Effector memory CD8-positive, alpha-beta T cell (primary cell): ENCODE data around the gene PPM1H.

Experiments
- ATAC-seq: fragments of 150-1000 bp; cut with Tn5 transposase; replicated peaks from 2 replicates; pipeline ENCODE4 v1.10.0; 2021; ENCODE audit warnings: mild to moderate bottlenecking, moderate library complexity
- DNase-seq, 3 experiments: peaks; one replicate each; pipeline ENCODE4 v3.0.0; 2021
- H3K27ac Mint-ChIP-seq, 2 donors: one replicate each; pipeline ENCODE4 v1.8.0; 2022; ENCODE audit warnings: mild to moderate bottlenecking in 2 of 2, mixed read lengths in 2 of 2, moderate library complexity in 2 of 2
- H3K27me3 Mint-ChIP-seq, 2 donors: one replicate each; pipeline ENCODE4 v1.8.0; 2022; ENCODE audit warnings: mixed read lengths in 2 of 2
- H3K36me3 Mint-ChIP-seq: one replicate; pipeline ENCODE4 v1.8.0; 2022; ENCODE audit warnings: mild to moderate bottlenecking, moderate library complexity, mixed read lengths; ENCODE audit not compliant: insufficient read depth
- H3K4me1 Mint-ChIP-seq, 2 donors: one replicate each; pipeline ENCODE4 v1.8.0; 2022; ENCODE audit warnings: low read depth in 2 of 2, mixed read lengths in 2 of 2
- H3K4me3 Mint-ChIP-seq, 2 donors: one replicate each; pipeline ENCODE4 v1.8.0; 2022; ENCODE audit warnings: mild to moderate bottlenecking in 2 of 2, mixed read lengths in 2 of 2, moderate library complexity in 2 of 2
- H3K9me3 Mint-ChIP-seq, 2 donors: one replicate each; pipeline ENCODE4 v1.8.0; 2022; ENCODE audit warnings: mixed read lengths in 2 of 2

PPM1H gene

DNA sequence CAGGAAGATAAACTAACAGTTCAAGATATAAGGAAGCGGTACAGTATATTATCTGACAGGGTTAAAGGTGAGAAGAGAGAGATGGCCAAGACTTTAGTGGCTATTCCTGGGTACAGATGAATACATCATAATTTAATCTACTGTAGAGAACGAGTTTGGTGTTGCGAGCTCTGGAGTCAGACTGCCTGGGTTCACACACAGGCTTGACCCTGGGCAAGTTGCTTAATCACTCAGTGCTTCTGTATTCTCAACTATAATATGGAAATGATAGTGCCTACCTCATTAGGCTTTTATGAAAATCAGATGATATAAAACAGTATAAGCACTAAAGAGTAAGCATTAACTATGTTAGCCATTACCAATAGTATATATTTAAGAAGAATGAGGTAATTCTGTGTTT lies 3.5 kb downstream of the PPM1H start:
- H3K27me3 Mint-ChIP-seq, result peaks cover 41 to 51% of the 10 kb centered on the region in 2 donors
- ATAC-seq, result no peak

DNA sequence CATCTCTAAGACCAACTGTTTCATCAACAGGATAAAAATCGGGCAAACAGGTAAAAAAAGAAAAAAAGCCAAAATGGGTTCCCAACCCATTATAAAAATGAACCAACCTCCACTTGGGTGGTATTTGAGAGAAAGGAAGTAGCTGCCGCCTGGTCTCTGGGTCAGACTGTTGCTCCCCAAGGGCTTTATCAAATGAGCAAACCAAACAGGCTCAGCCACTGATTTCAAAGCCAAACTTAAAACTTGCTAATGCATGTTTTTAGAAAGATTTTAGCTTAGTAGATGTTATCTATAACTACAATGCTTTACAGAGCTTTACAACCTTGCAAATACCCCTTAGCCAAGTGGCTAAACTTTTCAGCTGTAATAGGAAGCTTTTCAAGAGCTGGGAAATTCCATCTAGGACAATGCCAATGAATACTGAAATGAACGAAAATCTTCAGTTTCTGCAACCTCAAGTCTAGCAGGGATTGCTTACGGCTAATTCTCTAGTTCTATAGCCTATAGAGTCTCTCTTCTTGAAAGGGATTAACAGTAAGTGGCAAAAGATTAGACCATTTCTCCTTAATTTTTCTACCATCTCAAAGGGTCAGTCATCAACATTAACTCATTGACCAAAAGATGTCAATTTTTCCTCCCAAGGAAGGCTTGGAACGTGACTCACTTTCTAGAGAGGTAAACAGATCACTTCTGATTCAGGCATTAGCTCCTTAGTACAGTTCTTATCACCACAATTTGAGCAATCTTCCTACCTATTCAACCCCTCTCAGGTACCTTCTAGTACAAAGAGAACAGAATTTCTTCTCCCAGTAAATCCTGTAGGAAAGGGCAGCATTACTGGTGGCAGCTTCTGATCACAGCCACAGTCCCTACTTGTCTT lies 4.2 kb downstream of the PPM1H start:
- H3K36me3 Mint-ChIP-seq, result no peaks in the 10 kb centered on the region
- H3K9me3 Mint-ChIP-seq, result no peaks in the 10 kb centered on the region
- peaks cover 11 to 13% of the 10 kb centered on the region in 2 donors for H3K4me1 Mint-ChIP-seq
- no peak overlapping the region for H3K27ac Mint-ChIP-seq
- DNase-seq, result no peak
- H3K4me3 Mint-ChIP-seq, result no peak overlapping the region
- no peak for ATAC-seq
- peaks cover 36 to 51% of the 10 kb centered on the region in 2 donors for H3K27me3 Mint-ChIP-seq

More for the DNA sequence above, 3.5 kb downstream of the PPM1H start:
- Mint-ChIP-seq H3K4me1 (peaks cover 11 to 13% of the 10 kb centered on the region in 2 donors), H3K4me3 (no peak overlapping the region), H3K27ac (no peak overlapping the region), H3K36me3 (no peaks in the 10 kb centered on the region), H3K9me3 (no peaks in the 10 kb centered on the region)
- no peak for DNase-seq

DNA sequence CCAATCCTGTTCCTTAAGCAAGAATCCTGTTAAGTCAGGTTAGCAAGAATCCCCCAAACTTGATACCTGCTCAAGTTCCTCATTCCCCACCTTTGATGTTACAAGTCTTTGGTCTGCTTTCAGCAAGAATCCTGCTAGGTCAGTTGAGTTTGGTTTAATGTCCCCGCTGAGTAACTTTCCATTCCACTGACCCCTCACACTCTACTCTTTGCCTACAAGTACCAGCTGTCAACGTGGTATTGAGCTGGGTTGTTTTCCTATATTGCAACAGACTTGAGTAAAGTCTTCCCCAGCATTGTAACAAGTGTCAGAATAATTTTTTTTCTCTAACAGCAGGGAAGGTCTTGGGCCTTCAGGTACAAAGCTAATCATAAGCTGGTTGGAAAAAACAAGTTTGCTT lies 6.3 kb downstream of the PPM1H start:
- H3K27me3 Mint-ChIP-seq, result peaks cover 23 to 49% of the 10 kb centered on the region in 2 donors
- H3K27ac Mint-ChIP-seq, result no peak overlapping the region
- H3K36me3 Mint-ChIP-seq, result no peaks in the 10 kb centered on the region
- no peaks in the 10 kb centered on the region for H3K9me3 Mint-ChIP-seq
- no peak overlapping the region for H3K4me3 Mint-ChIP-seq
- DNase-seq (no peak), ATAC-seq (no peak)
- H3K4me1 Mint-ChIP-seq, result peaks cover 4 to 7% of the 10 kb centered on the region in 2 donors

DNA sequence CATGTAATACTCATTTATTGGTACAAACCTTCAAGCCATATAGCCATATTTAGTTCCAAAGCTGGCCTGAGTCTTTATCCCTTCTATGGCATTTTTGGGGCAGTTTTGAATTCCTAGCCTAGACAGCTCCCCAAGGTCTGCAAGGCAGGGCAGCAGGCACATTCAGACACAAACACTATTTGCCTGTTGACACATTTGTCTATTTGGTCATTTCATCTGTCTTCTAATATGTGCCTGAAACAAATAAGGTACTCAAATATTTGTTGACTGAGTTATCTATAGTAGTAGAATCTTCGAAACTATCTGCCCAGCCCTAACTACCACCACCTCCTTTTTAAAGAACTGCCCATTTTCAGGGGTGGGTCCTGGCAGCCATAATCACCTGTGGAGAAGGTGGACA lies 9.3 kb downstream of the PPM1H start:
- Mint-ChIP-seq H3K27ac (no peak overlapping the region), H3K9me3 (no peaks in the 10 kb centered on the region), H3K4me1 (no peaks in the 10 kb centered on the region), H3K4me3 (no peak overlapping the region), H3K27me3 (peaks cover 12 to 21% of the 10 kb centered on the region in 2 donors), H3K36me3 (no peaks in the 10 kb centered on the region)
- ATAC-seq (no peak), DNase-seq (no peak)

DNA sequence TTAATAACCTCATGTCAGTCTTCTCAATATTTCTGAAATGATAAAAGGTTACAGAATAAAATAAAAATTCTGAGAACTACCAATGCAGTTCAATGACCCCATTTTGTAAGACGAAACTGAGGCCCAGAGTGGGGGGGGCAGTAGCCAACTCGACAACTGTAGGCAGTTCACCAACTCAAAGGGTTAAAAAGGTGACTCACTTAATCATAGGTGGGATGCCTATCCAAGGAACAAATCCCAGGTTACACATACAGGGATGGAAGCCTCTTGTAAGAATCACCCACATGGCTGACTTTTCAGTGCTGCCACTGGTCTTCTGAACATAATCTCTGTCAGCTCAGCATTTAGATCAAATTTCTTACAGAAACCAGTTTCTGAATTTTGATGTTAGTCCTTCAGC lies 10.9 kb downstream of the PPM1H start:
- peaks cover 6 to 7% of the 10 kb centered on the region in 2 donors for H3K27me3 Mint-ChIP-seq
- no peaks in the 10 kb centered on the region for H3K9me3 Mint-ChIP-seq
- DNase-seq, result no peak
- H3K27ac Mint-ChIP-seq, result no peak overlapping the region
- no peaks in the 10 kb centered on the region for H3K4me1 Mint-ChIP-seq
- ATAC-seq, result no peak
- no peaks in the 10 kb centered on the region for H3K36me3 Mint-ChIP-seq
- no peak overlapping the region for H3K4me3 Mint-ChIP-seq

DNA sequence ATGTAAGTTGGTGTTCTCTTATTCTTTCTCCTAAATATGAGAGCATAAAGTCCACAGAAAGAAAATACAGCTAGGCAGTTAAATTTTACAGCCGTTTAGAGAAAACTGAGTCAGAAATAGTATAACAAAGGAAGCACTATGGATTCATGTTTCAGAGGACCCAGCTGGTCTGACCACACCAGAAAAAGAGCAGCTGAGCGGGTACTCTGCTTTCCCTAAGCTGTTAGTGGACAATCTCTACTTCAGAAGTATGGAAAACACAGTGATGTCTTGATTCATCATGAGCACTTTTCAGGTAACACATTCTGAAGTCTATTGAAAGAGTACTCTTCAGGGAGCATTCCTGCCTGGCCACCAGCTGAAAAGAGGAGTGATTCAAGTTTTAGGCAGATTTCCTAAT lies 12.4 kb downstream of the PPM1H start:
- Mint-ChIP-seq H3K36me3 (no peaks in the 10 kb centered on the region), H3K27ac (no peak overlapping the region)

DNA sequence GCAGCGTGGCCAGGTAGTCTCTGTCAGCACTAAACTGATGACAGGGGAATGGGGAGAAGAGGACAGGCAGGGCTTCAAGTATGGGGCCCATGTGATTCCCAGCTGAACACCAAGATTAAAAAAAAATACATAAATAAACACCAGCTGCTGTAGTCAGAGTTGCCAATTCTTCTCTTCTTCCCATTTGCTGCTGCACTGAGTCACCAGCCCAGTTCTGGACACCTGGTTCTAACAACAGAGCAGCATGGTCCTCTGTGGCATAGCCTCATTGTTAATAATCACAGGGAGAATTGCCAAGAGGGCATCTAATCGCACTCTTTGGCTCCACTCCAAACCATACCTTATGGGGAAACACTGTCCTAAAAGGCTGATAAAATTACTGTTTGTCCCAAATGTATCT lies 15.1 kb downstream of the PPM1H start:
- no peaks in the 10 kb centered on the region for H3K9me3 Mint-ChIP-seq
- no peak for DNase-seq

More for the DNA sequence above, 12.4 kb downstream of the PPM1H start:
- no peaks in the 10 kb centered on the region for H3K9me3 Mint-ChIP-seq
- no peak overlapping the region for H3K4me3 Mint-ChIP-seq
- no peak for ATAC-seq
- DNase-seq, result no peak
- no peaks in the 10 kb centered on the region for H3K4me1 Mint-ChIP-seq
- H3K27me3 Mint-ChIP-seq, result peaks cover 6 to 7% of the 10 kb centered on the region in 2 donors

DNA sequence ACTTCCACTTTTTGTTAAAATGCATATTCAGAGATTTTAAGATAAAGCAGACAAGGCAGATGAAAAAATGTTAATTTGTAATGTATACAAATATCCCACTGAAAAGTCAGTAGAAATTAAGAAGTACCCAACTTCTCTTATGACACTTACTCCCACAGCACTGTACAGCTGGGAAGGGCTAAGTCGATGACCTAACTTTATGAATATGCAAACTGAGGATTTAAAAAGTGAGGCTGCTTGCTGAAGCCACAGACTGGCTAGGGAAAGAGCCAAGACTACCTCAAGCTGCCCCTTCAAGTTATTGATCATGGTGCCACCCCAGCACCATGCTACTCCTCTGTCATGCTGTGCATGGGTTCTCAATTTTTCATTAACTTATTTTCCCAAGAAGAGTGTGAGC lies 17.0 kb downstream of the PPM1H start:
- H3K4me1 Mint-ChIP-seq, result no peaks in the 10 kb centered on the region
- DNase-seq (no peak), ATAC-seq (no peak)
- no peak overlapping the region for H3K4me3 Mint-ChIP-seq
- H3K36me3 Mint-ChIP-seq, result no peaks in the 10 kb centered on the region
- H3K27me3 Mint-ChIP-seq, result peaks cover 0 to 6% of the 10 kb centered on the region in 2 donors
- H3K9me3 Mint-ChIP-seq, result no peaks in the 10 kb centered on the region
- H3K27ac Mint-ChIP-seq, result no peak overlapping the region

More for the DNA sequence above, 15.1 kb downstream of the PPM1H start:
- Mint-ChIP-seq H3K4me1 (no peaks in the 10 kb centered on the region), H3K36me3 (no peaks in the 10 kb centered on the region), H3K27ac (no peak overlapping the region), H3K4me3 (no peak overlapping the region), H3K27me3 (peaks cover 3 to 6% of the 10 kb centered on the region in 2 donors)
- ATAC-seq, result no peak

DNA sequence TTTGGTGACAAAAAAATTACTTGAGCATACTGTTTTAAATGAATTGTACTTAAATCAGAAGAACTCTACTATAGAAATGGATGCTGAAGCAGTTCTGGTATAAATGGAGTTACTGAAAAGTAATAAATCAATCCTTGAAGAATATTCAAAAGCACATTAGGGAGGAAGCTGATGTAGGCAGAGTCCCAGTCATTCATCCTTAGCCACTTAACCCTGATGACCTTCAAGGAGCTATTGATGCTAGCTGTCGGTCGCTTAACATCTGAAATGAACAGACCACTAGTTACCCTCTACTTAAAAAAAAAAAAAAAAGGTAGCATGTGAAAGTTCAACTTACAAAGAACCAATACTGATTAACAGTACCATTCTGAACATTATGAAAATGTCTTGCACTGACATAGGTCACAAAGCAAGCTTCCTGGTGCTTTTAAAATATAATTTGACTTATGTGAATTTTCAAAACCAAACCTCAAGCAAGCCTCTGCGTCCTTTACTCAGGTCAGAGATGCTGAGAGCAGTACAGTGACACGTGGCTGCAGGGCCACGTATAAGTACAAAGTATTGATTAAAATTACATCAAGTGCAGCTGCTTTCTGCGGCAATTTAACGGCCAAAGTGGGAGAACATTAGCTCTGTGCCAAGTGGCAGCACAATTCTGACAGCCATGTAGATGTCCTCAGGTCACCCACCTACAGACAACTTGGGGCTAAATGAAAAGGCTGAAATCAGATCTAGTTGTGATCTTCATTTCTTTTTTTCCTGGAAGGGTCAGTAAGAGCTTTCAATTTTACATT lies 18.1 kb downstream of the PPM1H start:
- no peaks in the 10 kb centered on the region for H3K4me1 Mint-ChIP-seq
- ATAC-seq (no peak), DNase-seq (no peak)
- H3K9me3 Mint-ChIP-seq, result no peaks in the 10 kb centered on the region
- no peaks in the 10 kb centered on the region for H3K36me3 Mint-ChIP-seq
- H3K27ac Mint-ChIP-seq, result no peak overlapping the region
- H3K4me3 Mint-ChIP-seq, result no peak overlapping the region
- H3K27me3 Mint-ChIP-seq, result peaks cover 0 to 11% of the 10 kb centered on the region in 2 donors

DNA sequence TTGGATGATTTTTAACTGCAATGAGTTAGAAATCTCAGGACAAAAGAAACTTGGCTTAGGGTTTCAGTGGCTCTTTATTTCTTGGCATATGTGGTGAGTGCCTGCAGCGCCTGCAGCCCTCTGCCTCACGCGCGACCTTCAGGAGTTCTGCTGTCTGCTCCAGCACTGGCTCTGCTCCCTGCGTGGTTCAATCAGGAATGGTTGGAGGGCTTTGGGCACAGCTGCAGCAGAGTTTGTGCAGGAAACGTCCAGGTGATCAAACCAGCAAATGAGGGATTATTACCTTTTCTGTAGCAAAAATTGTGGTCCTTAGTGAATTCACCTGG lies 19.8 kb downstream of the PPM1H start:
- peaks cover 0 to 6% of the 10 kb centered on the region in 2 donors for H3K27me3 Mint-ChIP-seq
- ATAC-seq (no peak), DNase-seq (no peak)
- no peaks in the 10 kb centered on the region for H3K9me3 Mint-ChIP-seq
- no peak overlapping the region for H3K27ac Mint-ChIP-seq
- H3K4me3 Mint-ChIP-seq, result no peak overlapping the region
- H3K36me3 Mint-ChIP-seq, result no peaks in the 10 kb centered on the region
- H3K4me1 Mint-ChIP-seq, result no peaks in the 10 kb centered on the region

DNA sequence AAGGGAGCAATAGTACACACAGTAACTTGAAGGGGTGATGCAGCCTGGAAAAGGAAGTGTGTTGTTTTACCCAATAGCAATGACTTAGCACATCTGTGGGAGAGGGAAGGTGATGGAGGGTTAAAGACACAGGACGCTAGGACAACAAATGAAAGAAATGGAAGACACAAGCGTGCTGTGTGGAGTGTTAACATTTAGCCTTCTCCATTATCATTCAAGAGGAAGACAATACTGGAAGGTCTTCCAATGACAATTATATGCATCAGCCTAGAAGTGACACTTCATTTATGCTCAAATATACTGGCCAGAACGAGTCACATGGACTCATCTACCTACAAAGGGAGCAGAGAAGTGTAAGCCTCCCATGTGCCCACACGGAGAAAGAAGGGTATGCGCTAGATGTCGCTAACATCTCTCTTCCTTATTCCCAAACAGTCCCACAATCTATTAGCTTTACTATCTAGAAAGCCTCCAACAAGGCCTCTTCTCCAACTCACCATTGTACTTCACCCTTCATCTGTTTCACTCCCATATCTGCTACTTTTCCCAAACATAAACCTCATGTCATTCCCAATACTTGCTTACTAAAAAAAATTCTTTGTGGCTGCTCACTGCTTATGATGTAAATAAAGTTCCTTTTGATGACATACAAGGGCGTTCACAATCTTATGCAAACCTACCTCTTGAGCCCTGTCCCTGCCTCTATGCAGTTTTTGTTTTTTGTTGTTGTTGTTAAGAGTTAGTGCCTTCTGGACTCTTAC lies 20.3 kb downstream of the PPM1H start:
- no peak overlapping the region for H3K27ac Mint-ChIP-seq
- no peak for ATAC-seq
- H3K4me1 Mint-ChIP-seq, result no peaks in the 10 kb centered on the region

DNA sequence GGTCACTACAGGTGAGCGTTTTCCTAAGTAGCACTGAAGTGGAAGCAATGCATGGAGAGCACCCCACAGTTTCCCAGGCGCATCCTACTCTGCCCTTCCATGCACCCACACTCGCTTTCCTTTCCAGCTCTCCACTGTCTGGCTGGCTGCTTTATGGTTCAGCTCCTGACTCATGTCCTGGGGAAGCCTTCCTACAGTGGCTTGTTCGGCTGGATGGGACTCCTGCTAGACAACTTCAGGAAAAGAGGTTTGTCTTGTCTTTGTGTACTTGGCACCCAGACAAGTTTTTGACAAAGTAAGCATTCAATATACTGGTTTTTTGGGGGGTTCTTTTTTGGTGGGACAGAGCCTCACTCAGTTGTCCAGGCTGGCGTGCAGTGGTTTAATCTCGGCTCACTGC lies 21.6 kb downstream of the PPM1H start:
- H3K27ac Mint-ChIP-seq, result no peak overlapping the region
- DNase-seq (no peak), ATAC-seq (no peak)
- H3K27me3 Mint-ChIP-seq, result peaks cover 10 to 13% of the 10 kb centered on the region in 2 donors
- H3K36me3 Mint-ChIP-seq, result no peaks in the 10 kb centered on the region
- no peaks in the 10 kb centered on the region for H3K4me1 Mint-ChIP-seq
- H3K9me3 Mint-ChIP-seq, result no peaks in the 10 kb centered on the region
- H3K4me3 Mint-ChIP-seq, result no peak overlapping the region

More for the DNA sequence above, 20.3 kb downstream of the PPM1H start:
- Mint-ChIP-seq H3K27me3 (peaks cover 1 to 7% of the 10 kb centered on the region in 2 donors), H3K36me3 (no peaks in the 10 kb centered on the region), H3K9me3 (no peaks in the 10 kb centered on the region), H3K4me3 (no peak overlapping the region)
- DNase-seq, result no peak

DNA sequence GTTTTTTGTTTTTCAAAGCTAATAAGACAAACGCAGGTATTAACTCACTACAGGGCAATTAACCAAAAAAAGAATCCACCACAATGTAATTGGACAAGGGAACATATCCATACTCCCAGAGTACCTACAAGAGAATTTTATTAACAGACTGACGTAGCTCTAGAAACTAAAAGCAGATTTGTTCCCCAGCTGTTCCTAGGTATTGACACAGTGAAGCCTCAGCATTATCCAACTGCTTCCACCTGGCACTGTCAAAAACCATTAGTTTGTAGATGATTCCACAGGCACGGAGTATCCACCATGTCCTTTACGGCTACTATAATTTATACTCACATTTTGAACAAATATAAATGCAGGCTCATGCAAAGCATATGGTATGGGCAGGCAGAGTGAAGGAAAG lies 22.3 kb downstream of the PPM1H start:
- no peaks in the 10 kb centered on the region for H3K9me3 Mint-ChIP-seq
- no peaks in the 10 kb centered on the region for H3K36me3 Mint-ChIP-seq
- peaks cover 10 to 13% of the 10 kb centered on the region in 2 donors for H3K27me3 Mint-ChIP-seq
- H3K4me3 Mint-ChIP-seq, result no peak overlapping the region
- no peak overlapping the region for H3K27ac Mint-ChIP-seq
- no peak for ATAC-seq
- H3K4me1 Mint-ChIP-seq, result no peaks in the 10 kb centered on the region
- no peak for DNase-seq
